ENCODE data around the gene BTN1A1.

- TF ChIP-seq EZH2 (IDR thresholded peaks at IDR 0.05): no peak
- TF ChIP-seq POLR2AphosphoS5 (IDR thresholded peaks at IDR 0.05; ENCODE audit: borderline replicate concordance, low read depth, low read length): no peak
- no peak for TF ChIP-seq FOXP2 (optimal IDR thresholded peaks at IDR 0.05; ENCODE audit: control extremely low read depth, extremely low read length, insufficient read depth)
These were observed 54.8 kb downstream of the BTN1A1 start for GRCh38 chr6:26554697-26555504.
